GM10266 (cell line): ENCODE measurements around the gene THEM4.

Source experiments
- DNase-seq: peaks from one replicate; pipeline ENCODE4 v3.0.0; 2012; ENCODE audit errors: extremely low spot score
- CTCF ChIP-seq: IDR thresholded peaks from 2 replicates; pipeline ENCODE4 v1.5.1; 2012; ENCODE audit warnings: mild to moderate bottlenecking, low read depth; ENCODE audit not compliant: control insufficient read depth, insufficient read depth; ENCODE audit errors: missing control alignments

THEM4 gene

DNA sequence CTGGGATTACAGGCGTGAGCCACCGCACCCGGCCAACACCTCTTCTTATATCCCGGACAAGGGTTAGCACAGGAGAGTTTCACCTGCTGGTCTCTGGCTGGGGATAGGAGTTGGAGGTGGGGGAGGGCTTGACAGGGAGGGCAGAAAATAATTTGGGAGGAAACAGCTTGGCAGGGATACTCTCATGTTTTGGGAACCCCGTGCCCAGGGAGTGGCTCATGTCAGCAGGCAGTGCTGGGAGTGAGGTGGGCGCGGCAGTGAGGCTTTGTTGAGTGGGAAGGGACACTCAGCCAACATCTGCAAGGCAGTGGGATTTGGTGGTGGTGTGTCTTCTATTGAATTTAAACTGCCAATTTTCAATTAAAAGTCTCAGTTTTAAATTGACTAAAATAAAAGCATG lies 54.7 kb downstream of the THEM4 start:
- TF ChIP-seq CTCF = no peak
- no peak for DNase-seq

DNA sequence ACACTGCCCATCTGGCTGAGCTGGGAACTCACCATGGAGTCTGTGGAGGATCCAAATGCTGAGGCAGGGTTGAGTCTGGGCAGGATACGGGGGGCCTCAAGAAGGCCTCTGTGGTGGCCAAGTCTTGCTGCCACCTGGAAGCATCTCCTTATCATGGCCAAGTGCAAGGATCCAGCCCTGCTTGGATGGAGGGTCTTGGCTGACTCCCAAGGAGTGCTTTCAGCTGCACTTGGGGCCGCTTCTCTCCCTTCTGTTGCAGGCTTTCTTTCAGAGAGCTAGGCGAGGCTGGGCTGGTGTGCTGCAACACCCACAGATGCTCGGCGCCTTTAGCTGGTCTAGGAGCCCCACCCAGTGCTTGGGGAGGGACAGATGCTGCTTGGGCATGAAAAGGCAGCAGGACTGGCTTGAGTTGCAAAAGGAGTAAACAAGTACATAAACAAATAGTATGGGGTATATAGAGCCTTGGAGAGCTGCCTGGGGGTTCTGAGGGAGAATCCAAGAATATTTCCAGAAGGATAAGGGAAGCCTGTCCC lies 55.8 kb downstream of the THEM4 start, which contains the start of gene THEM5:
Gene THEM5 (minus strand): TSS at position 302 of the 533 bp plus-strand sequence. CDS start 147 bp downstream, at position 155.
- TF ChIP-seq CTCF = no peak
- DNase-seq = no peak

GRCh38 chr1:151852733-151853132 lies 56.6 kb downstream of the THEM4 start:
- DNase-seq = no peak
- TF ChIP-seq CTCF = no peak

DNA sequence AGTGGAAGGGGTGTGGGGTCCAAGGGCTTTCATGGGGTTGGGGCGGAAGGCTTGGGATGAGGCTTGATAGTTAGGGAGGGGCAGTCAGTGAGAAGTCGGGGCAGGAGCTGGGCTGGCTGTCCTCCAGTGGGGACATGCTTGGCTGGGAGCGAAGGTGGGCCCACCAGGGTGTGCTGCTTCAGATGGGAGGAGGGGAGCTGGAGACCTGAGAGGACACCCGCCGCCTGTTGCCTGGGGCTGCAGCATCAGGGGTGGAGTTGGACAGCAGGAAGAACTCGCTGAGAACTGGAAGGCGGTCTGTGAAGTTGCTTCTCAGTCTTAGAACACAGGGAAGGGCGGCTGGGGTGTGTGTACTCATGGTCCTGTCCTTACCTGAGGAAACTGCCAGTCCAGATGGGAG lies 57.4 kb downstream of the THEM4 start:
- TF ChIP-seq CTCF = no peak
- DNase-seq = no peak

- TF ChIP-seq CTCF = no peak
- no peak for DNase-seq
Measured at GRCh38 chr1:151849871-151850270, 59.4 kb downstream of the THEM4 start.

DNA sequence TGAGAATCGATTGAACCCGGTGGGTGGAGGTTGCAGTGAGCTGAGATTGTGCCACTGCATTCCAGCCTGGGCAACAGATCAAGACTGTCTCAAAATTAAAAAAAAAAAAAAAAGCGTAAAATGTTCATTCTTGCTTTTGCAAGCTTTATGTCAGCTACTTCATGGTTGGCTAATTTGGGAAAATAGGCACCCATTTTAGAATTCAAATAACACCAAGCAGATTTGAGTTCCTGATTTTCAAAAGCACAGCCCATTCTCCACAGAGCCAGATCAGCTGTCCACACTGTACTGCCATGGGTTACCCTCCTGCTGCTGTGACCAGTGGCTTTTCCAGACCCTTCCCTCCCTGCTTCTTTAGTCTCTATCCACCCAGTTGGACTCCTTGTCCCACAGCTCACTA lies 60.2 kb downstream of the THEM4 start:
- DNase-seq = no peak
- no peak for TF ChIP-seq CTCF

- no peak for TF ChIP-seq CTCF
- no peak for DNase-seq
Measured at GRCh38 chr1:151847867-151848596, 61.3 kb downstream of the THEM4 start.
